Testis (tissue), 3 donors: Measurements from ENCODE around the gene RASA1. TPM values are rescaled to one million over a fixed set of nuclear protein-coding genes. Genes with fewer than 3 reads are reported as not detected.

Source experiments
- DNase-seq: peaks from one replicate; pipeline ENCODE4 v3.0.0-alpha.2; 2019
- H3K27ac ChIP-seq, 2 donors: fragments of 200-600 bp; sonication (generic); one replicate each; pipeline ENCODE4 v1.5.1; 2019
- H3K27me3 ChIP-seq: fragments of 200-600 bp; sonication (generic); one replicate; pipeline ENCODE4 v1.5.1; 2019
- H3K36me3 ChIP-seq: fragments of 200-600 bp; sonication (generic); one replicate; pipeline ENCODE4 v1.5.1; 2017; ENCODE audit warnings: low read depth; ENCODE audit errors: missing control alignments
- H3K4me1 ChIP-seq: fragments of 200-600 bp; sonication (generic); one replicate; pipeline ENCODE4 v1.5.1; 2019
- H3K4me3 ChIP-seq, 2 donors: fragments of 200-600 bp; sonication (generic); one replicate each; pipeline ENCODE4 v1.5.1; 2017 to 2019
- H3K9me3 ChIP-seq: fragments of 200-600 bp; sonication (generic); one replicate; pipeline ENCODE4 v1.5.1; 2017
- CTCF ChIP-seq, 3 experiments: fragments of 450-650 bp in 2 of 3; fragments of 200-600 bp in 1 of 3; sonication (generic) in 1 of 3; IDR thresholded peaks; one replicate each; pipeline ENCODE4 v1.5.1; 2016 to 2019; ENCODE audit warnings: antibody characterized with exemption in 3 of 3, mild to moderate bottlenecking in 2 of 3, moderate library complexity in 1 of 3
- POLR2A ChIP-seq: fragments of 450-650 bp; IDR thresholded peaks from one replicate; pipeline ENCODE4 v1.6.1; 2017; ENCODE audit warnings: antibody characterized with exemption, mild to moderate bottlenecking, moderate library complexity
- WGBS, 2 donors: methylation state at CpG; one replicate each; pipeline ENCODE4 v1.1.5; 2018; 5-methylcytosine and 5-hydroxymethylcytosine counted together
- intact Hi-C: fragments of 100-400 bp; cut with DNase I; formaldehyde crosslinking; loops from one replicate; pipeline ENCODE4 v1.15.1; 2023; ENCODE audit warnings: low total_unique reads
- polyA plus RNA-seq: library from polyadenylated mRNA; stranded (reverse); fragments of 350-450 nt; fragmentation: Illumina TruSeq; extraction: RNeasy Lipid Tissue Mini Kit (QIAGEN cat#74804); gene quantifications from one replicate; pipeline ENCODE4 v1.2.3, GENCODE V29; 2014; ENCODE audit warnings: low read depth, low replicate concordance; ENCODE audit not compliant: insufficient read depth
- total RNA-seq, 2 donors: library from RNA; depleted of rRNA; stranded (reverse); fragments of >200 nt; gene quantifications; one replicate each; pipeline ENCODE4 v1.2.3, GENCODE V29; 2016

RASA1 gene
- total and polyA plus RNA-seq, 3 donors from 2014 or later = 45.9 to 65.2 (median 61.1) TPM

GRCh38 chr5:87311405-87312279, 44.0 kb downstream of the RASA1 start:
- TF ChIP-seq POLR2A = no peak
- TF ChIP-seq CTCF (IDR thresholded peaks at IDR 0.05) = no peak
- no peak overlapping the region for H3K4me3 ChIP-seq
- H3K27me3 ChIP-seq = no peaks in the 10 kb centered on the region
- no peaks in the 10 kb centered on the region for H3K4me1 ChIP-seq
- no peaks in the 10 kb centered on the region for H3K9me3 ChIP-seq
- DNase-seq = no peak
- WGBS, 2 donors = 85 to 92% methylated on average over 5 of the region's 5 CpGs
- no peaks in the 10 kb centered on the region for H3K36me3 ChIP-seq
- intact Hi-C loops = no loop called here
- no peak overlapping the region for H3K27ac ChIP-seq

- WGBS, 2 donors = 84 to 93% methylated on average over 3 of the region's 3 CpGs
- no peak for DNase-seq
- no peak for TF ChIP-seq CTCF (IDR thresholded peaks at IDR 0.05)
- TF ChIP-seq POLR2A = no peak
Observed at GRCh38 chr5:87313216-87313615, 45.5 kb downstream of the RASA1 start.

GRCh38 chr5:87319469-87319868, 51.8 kb downstream of the RASA1 start:
- Histone ChIP-seq H3K4me3 (no peak overlapping the region), H3K4me1 (no peaks in the 10 kb centered on the region), H3K27me3 (no peaks in the 10 kb centered on the region), H3K36me3 (no peaks in the 10 kb centered on the region), H3K27ac (no peak overlapping the region), H3K9me3 (no peaks in the 10 kb centered on the region)
- DNase-seq = no peak
- 100% methylated on average over 1 to 2 of the region's 2 CpGs for WGBS, 2 donors
- intact Hi-C loops = no loop called here
- no peak for TF ChIP-seq POLR2A
- no peak for TF ChIP-seq CTCF (IDR thresholded peaks at IDR 0.05)

More at GRCh38 chr5:87313216-87313615, 45.5 kb downstream of the RASA1 start:
- Histone ChIP-seq H3K36me3 (no peaks in the 10 kb centered on the region), H3K27ac (no peak overlapping the region), H3K4me1 (no peaks in the 10 kb centered on the region), H3K27me3 (no peaks in the 10 kb centered on the region), H3K9me3 (no peaks in the 10 kb centered on the region), H3K4me3 (no peak overlapping the region)
- intact Hi-C loops = no loop called here

GRCh38 chr5:87321605-87322004, 53.9 kb downstream of the RASA1 start:
- no peak for DNase-seq
- no peaks in the 10 kb centered on the region for H3K36me3 ChIP-seq
- H3K9me3 ChIP-seq = no peaks in the 10 kb centered on the region
- intact Hi-C loops = no loop called here
- TF ChIP-seq POLR2A = no peak
- no peak for TF ChIP-seq CTCF (IDR thresholded peaks at IDR 0.05)
- no peak overlapping the region for H3K4me3 ChIP-seq
- no peaks in the 10 kb centered on the region for H3K27me3 ChIP-seq
- H3K27ac ChIP-seq = no peak overlapping the region
- no peaks in the 10 kb centered on the region for H3K4me1 ChIP-seq
- WGBS, 2 donors = 92 to 94% methylated on average over 1 of the region's 1 CpG

GRCh38 chr5:87322381-87322780, 54.7 kb downstream of the RASA1 start:
- Histone ChIP-seq H3K4me1 (no peaks in the 10 kb centered on the region), H3K9me3 (no peaks in the 10 kb centered on the region), H3K27me3 (no peaks in the 10 kb centered on the region), H3K36me3 (no peaks in the 10 kb centered on the region), H3K4me3 (no peak overlapping the region), H3K27ac (no peak overlapping the region)
- DNase-seq = no peak
- TF ChIP-seq POLR2A (no peak), CTCF (IDR thresholded peaks at IDR 0.05) (no peak)
- intact Hi-C loops = no loop called here
- 92 to 96% methylated on average over 3 of the region's 3 CpGs for WGBS, 2 donors
